ENCODE results near the gene RSL24D1.
A peak's percentile ranks its signal among the peaks of the same experiment; 100 is the strongest.

The RSL24D1 gene

DNA sequence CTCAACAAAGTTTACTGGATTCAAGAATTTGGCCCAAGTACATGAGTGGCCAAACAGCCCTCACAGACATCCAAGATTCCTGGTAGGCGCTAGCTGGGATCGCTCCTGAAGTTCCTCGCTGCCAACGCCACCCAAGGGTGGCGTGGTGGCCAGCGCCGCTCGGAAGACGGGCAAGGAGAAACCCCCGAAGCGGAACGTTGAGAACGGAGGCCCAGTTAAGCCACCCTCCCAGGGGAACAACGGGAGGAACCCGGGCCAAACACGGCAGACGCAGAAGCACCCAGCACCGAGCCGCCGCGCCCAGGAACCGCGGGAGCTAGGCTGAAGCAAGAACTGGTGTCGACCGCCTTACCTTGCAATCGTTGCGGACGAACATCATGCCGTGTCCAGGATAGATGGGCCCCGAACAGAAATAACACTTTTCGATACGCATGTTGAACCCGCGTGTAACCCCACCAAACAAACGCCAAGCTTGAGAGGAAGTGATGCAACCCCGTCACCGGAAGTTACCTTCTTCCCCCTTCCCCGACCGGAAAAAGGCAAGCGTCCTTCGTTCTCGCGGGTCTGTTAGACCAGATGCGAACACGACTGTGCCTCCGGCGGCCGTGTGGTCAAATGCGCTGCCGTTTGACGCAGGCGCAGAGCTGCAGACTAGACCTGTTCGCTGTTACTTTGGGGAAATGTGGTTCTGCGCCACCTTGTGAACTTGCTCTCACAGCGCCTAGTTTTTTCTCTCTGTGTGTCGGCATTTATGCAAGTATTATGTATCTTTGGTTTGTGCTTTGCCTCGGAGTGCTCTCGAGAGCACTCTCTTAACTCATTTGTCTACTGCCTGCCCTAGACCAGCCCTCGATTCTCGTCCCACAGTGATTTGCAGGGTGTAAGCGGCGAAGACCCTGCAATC lies at the start of gene RSL24D1:
Gene RSL24D1, minus strand, starts transcription at position 484 of the 904 bp plus-strand sequence. Its CDS starts 51 bp downstream, at position 433.
- peak; percentile 99 for DNase-seq (ENCODE audit: low spot score)

DNA sequence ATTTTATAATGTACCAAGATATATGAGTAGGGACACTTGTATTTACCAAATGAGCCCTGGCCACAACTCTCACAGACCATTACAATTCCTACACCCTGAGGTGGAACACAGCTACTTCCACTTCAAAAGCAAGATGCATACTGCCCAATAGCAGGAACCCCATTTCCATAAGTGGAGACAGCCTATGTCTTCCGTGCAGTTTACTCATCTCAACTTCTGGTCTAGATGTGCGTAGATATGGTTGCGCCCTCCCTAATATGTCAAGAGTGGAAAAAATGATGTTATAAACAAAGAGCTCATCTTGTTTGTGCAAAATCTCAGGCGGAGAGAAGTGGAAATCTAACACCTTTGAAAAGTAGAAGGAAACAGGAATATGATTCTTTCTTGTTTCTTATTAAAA lies 48.3 kb upstream of the RSL24D1 start:
- no peak for DNase-seq (ENCODE audit: low spot score)

DNA sequence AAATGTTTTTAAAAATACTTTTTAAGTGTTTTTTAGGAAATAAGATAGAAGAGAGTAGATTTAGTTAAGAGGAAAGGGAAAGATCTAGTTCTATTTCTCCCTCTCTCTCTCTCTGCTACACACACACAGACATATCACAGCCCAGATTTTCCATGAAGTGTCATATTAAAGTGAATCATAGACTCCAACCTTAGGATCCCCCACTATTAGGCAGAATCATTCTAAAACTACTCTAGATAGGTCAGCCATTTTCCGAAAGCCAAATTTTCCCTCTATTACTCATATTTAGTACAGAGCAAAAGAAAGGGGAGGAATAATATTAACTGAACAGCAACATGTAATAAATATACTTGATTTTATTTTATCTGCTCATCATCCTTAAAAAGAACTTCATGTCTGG lies 45.1 kb upstream of the RSL24D1 start:
- no peak for DNase-seq (ENCODE audit: low spot score)

DNA sequence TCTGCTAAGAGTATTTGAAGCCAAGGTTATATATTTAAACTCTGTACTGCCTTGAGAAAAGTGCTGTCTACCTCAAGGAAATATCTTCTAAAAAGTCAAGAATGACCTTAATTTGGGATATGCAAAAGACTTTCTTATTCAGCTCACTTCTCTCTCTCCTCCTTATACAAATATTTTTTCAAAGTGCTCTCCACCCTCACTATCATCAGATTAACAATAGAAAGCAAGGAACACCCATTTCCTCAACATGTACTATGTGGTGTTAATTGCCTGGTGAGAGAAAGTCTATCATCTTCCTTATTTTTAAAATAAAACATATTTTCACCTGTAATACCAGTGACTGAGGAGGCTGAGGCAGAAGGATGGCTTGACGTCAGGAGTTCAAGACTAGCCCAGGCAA lies 44.4 kb upstream of the RSL24D1 start:
- no peak for DNase-seq (ENCODE audit: low spot score)

DNA sequence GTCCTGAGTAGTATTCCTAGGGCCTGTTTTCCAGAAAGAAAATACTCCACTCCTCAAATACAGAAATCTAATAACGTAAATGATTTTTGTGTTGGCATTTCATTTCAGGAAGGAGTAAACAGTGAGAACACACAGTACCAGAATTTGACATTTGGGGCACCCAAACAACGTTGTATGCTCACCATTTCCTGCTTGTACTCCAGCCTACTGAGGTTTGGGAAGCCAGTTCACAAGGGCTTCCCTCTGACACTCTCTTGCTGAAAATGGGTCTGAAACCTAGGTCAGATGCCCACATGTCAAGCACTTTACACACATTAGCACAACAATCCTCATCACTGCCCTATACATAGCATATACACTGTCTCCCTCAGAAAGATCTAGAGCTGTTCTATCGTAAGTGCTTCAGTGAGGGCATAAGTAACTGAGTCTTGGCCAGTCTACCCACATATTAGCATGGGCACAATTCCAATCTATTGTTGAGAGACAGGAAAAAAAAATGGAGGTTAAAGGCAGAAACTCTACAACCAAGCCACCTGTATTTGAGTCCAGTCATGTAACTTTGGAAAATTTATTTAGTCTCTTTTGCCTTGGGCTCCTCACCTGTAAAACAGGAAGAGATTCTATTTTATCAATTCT lies 43.5 kb upstream of the RSL24D1 start:
- DNase-seq (ENCODE audit: low spot score) = no peak

DNA sequence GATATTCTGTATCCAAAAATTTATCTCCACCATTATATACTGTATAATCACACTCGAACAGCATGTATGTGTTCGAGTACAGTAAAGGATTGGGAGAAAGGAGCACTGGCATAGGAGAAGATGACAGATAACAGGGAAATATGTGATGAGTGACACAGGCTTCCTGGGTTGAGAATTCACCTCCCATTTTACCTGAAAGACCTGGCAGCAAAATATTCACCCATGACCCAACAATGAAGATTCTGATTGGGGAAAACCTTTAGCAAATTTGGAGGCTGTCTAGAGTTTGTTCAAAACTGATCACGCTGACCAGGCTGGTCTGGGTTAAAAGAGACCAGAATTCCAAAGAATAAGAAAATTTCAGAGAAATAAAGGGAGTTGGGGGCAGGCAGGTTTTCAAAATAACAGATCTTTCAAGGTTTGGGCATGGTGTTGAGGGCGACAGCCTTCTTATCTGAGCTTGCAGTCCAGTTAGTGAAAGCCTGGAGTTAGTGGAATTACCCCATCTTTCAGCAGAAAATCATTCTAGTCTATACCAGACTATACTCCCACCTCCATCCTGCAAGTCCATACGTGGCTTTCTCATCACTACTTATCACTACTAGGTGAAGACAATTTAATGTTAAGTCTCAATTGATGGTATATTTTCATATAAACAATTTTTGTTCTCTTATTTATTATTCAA lies 42.8 kb upstream of the RSL24D1 start:
- no peak for DNase-seq (ENCODE audit: low spot score)

DNA sequence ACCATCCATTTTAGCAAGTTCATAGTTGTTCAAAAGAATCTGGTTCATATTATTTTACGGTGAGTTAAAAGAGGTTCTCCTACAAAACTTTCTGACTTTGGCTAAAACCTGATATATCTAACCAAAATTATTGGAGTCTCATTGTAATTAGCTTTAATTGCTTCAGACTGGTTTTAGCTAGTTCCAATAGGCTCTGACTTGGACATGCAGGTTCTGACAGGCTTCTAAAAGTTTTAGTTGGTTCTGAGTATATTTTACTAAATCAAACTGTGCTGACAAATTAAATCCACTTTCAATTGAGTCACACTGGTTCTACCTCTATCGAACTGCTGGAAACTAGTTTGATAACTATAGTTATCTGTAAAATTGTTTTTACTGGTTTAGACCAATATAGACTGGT lies 42.1 kb upstream of the RSL24D1 start:
- no peak for DNase-seq (ENCODE audit: low spot score)

DNA sequence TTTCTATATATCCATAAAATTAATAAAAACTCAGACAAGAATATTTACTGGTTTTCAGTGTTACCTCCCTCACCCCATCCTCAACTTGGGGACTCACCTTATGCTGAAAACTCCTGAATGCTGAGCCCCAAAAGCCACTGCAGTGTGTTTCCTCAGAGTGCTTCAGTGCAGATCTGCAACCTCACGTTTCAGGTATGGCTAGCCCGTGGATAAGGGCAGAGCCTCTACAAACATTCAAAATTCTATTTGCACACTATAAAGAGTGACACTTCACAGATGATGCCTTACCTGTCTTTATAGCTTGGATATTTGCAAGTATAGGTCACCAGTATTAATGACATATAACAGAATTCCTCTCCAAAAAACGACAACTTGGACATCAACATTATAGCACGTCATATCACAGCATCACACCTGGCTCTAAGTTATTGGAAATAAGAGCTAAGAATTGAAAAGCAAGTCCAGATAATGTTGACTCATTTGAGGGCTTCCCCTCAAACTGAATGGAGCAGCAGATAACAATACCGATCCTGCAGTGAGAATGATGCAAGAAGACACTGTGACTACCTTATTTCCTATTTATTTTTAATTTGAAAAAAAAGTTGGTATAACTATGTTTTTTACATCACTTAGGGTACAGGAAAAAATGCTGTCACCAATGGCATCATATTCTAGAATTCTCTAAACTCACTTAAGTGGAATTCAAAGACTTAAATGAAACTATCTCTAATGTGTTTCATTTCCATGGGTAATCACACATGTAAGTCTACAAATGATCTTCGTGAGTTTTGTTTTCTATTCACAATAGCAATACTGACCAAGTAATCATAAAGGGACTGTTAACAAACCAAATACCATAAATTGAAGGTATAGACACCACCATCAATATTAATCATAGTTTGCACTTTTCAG lies 40.7 kb upstream of the RSL24D1 start:
- no peak for DNase-seq (ENCODE audit: low spot score)

DNA sequence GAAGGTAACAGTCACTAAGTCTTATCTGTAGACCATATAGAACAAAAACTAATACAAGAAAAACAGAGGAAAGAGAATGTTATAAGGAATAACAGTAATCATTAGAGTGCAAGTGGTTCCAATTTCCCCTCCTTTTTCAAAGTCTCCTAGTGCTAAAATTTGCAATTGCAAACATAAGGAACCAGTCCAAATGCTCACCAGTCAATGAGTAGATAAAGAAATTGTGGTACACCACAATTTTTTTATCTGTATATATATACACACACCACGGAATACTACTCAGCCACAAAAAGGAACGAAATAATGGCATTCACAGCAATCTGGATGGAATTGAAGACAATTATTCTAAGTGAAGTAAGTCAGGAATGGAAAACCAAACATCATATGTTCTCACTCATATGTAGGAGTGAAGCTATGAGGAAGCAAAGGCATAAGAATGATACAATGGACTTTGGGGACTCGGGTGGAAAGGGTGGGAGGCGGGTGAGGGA lies 38.9 kb upstream of the RSL24D1 start:
- no peak for DNase-seq (ENCODE audit: low spot score)

DNA sequence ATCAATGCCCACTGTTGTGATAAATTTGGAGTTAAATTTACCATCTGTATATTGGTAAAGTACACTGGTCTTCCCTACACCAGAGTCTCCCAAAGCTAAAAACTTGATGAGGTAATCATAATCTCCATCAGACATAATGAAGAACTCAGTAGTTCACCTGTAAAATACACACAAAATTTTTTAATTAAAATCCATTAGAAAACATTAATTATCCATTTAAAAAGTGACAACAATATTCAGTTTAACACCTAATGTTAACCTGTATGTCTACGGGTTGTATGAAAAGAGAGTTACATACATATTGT lies 38.0 kb upstream of the RSL24D1 start:
- no peak for DNase-seq (ENCODE audit: low spot score)

DNA sequence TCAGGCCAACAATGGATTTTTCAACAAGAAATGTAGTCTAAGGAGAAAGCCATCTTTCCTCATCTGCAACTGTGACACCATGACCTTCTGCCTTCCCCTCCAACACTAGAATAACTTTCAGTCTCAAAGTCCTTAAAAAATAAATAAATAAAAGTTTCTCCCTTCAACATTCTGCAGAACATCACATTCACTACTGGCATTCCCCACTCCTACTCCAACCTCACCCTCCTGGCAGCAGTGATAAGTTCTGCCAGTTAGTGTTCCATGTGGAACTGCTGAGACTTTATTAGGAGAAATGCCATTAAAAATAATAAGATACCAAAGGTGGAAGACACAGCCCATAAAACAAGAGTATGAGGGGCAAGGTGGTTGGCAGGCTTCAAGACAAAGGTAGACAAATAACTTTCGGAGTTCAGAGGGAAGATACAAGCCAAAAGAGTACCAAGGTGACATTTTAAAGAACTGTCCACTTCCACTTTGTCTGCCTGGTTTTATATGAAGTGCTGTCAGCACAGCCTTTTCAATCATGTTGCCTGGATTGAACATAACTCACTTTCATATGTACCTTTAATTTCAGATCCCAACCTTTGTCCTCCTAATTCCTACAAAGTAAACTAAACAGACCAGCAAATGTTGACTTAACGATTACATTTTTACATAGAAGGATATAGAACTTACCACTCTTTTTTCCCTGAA lies 37.5 kb upstream of the RSL24D1 start:
- no peak for DNase-seq (ENCODE audit: low spot score)

DNA sequence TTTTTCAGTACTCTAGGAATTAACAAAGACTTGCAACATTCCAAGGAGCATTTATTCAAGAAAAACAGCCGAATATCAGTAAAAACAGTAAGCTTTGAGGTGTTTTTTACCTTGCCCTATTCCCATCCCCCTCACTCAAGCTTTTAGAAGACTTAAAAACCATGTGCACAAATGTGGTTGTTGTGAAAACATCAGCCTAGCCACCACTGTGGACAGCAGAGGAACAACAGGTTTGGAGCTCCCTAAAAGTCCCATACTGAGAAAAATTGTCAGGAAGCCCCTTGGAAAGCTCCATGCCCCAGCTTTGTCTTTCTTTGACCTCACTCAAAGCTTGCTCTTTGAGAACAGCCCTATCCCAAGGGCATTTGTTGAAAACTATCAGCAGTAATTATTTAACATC lies 34.7 kb upstream of the RSL24D1 start:
- no peak for DNase-seq (ENCODE audit: low spot score)

DNA sequence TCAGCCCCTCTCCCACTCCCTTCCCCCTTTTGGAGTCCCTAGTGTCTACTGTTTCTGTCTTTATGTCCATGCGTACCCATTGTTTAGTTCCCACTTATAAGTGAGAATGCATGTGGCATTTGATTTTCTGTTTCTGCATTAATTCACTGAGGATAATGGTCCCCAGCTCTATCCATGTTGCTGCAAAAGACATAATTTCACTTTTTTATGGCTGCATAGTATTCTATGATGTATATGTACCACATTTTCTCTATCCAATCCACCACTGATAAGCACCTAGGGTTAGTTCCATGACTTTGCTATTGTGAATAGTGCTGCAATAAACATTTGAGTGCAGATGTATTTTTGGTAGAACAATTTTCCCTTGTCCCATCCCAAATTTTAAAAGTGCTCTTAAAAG lies 34.2 kb upstream of the RSL24D1 start:
- no peak for DNase-seq (ENCODE audit: low spot score)

DNA sequence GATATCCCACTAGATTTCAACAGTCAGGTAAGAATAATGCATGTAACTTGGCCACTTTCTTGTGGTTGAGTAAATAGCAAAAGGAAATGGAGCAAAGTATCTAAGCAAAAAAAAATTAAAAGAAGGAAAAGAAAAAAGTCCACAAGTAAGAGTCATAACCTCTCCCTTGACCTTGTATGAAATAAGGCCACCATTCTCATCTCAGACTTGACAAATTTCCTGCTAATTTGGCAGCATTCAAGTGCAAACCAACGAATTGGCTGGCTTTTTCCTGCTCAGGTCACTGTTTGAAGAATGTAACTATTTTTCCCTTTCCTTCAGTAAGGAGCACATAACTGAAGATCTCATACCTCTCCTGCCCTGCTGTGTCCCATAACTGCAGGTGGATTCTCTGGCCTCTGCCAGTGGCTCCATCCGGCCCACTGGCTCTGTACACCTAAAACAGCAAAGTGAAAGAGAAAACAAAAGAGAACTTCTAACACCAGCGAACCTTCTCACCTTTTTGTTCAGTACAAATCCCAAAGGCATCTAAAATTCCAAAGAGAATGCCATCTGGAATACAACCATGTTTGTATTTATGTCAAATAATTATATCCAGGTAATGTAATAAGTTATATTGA lies 33.4 kb upstream of the RSL24D1 start:
- DNase-seq (ENCODE audit: low spot score) = no peak

DNA sequence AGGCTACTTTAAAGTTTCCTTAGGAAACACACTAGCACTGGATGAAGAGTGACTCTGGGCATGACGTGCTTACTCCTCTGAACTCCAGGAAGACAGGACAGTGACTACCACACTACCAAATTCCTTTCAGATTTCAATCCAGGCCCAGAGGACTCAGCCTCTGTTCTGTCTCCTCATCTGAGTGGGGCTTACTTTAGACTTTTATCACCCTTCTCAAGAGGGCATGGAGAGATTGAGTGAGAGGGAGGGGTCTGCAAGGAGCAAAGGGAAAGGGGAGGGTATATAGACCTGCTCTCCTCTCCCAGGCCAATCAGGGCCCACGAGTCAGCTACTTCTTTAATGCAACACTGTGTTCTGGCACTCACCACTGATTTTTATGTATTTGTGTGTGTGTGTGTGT lies 29.4 kb upstream of the RSL24D1 start:
- no peak for DNase-seq (ENCODE audit: low spot score)

DNA sequence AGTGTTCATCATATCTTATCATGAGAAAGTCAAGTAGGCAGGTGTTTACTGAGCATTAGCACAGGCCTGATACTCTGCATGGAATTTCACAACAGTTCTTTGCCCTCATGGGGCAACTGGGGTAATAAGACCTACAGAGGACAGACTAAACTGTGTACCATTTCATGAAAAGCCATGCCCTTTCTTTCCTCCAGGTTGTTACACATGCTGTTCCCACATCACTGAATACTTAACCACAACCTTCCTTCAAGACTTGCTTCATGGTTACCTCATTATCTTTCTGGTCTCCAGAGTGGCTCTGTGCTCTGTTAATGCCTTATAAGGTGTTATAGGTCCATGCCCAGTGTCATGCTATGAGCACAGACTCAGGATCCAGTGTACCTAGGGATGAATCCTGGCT lies 28.2 kb upstream of the RSL24D1 start:
- DNase-seq (ENCODE audit: low spot score) = no peak

DNA sequence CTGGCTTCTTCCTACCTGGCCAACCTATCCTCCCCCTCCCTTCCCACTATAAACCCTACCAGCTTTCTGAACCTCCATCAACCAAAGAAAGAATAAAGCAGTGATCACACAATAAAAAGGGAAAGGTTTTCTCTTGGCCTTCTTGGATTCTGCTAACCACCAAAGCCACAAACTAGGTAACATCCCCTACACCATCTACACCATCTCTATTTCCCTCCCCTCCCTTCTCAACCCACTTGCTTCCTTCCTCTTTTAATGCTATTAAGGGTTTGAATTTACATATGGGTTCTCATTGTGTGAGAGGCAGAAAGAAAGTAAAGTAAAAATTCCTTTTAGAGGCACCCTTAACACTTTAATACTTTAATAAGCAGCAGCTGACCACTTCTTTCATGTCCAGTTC lies 25.8 kb upstream of the RSL24D1 start:
- DNase-seq (ENCODE audit: low spot score) = peak; percentile 37

DNA sequence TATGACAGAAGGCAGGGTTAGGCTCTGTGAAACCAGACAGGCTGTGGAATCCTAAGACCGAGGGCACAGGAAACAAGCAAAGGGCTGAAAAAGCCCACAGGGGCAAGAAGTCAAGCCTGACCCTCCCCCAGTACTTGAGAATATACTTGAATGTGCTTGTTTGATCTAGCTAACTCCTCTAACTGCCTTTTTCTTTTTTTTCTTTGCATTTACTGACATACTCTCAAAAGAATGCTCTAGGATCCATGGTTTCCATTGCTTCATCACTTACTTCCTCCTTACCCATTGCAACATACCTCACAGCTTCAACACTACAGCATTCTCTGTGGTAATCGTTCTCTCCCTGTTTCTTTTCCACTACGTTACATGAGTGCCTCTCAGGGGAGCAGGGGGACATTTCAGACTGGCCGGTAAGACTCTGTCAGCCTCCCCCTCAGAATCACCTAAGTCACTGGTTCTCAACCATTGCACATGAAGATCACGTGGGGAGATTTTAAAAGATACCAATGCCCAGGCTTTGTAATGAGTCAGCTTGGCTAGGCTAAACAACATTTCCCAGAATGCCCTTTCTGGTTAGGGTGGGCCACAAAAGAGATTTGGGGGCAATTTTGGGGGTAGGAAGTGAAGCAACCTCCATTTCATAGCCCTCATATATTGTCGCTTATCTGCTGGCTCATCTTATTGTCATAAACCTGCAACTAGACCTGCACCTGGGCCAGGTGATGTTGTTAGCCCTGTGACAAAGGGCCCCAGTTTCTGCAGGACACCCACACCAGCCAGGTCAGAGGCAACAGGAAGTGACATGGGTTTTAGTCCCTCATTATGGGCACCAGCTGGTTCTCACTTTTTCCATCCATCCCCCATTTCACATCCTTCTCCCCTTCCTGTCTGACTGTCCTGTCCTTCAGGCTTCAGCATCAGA lies 24.6 kb upstream of the RSL24D1 start:
- peak; percentile 72 for DNase-seq (ENCODE audit: low spot score)

DNA sequence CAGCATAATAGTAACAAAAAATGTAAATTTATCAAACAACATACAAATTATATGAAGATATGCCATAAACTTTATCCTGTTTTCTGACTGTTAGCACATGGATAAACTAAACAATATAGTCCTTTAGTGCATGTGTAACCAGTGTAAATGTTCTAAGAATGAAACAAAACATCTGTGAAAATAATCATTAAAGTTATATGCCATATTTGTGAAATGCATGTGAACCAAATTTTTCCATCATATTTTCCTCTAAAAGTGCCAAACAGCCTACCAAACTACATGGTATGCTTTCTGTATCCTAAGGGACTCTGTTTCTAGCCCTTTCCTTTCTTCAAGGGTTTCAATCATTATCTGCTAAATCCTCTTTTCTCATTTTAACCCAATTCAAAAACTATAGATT lies 23.9 kb upstream of the RSL24D1 start:
- no peak for DNase-seq (ENCODE audit: low spot score)

DNA sequence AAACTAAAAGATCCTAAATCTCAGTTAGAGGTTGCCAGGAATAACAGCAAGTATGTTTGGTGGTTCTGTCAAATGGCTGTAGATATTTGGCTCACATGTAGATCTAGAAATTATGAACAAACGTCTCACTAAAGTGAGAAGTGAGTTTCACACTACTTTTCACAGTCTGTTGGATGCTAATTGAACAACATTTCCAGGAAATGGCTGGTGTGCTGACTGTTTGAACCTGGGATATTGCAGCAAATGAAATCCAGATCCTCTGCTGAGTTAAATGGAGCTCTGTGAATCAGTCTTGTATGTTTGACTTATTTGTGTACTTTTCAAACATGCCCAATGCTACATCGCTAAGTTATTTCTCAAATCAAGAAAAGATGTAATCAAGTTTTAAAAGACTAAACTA lies 21.3 kb upstream of the RSL24D1 start:
- peak; percentile 19 for DNase-seq (ENCODE audit: low spot score)

Measured in pons (tissue), 1 donor.